Measurements from ENCODE around the gene PPP4R3A. TPM values are rescaled to one million over a fixed set of nuclear protein-coding genes. Genes with fewer than 3 reads are reported as not detected.

PPP4R3A gene
- total RNA-seq, 2 experiments from 2014 or later, result 84.7 to 119 TPM

DNA sequence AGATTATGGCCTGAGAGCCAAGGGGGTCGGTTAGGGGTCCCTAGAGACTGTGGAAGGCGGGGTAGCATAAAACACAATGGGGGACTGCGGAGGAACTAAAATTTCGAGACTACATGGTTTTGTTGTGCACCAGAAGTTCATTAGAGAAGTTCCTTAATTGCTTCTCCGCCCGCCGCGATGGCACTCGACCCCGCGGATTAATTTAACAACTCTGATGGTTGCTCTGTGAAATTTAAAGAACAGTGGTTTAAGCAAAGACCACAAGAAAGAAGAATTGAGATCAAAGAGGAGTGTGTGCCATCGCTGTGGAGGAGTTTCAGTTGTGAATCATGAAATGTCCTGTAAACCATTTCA lies 91.1 kb downstream of the PPP4R3A start:
- H3K4me3 ChIP-seq (ENCODE audit: low read depth, low read length, poor library complexity, severe bottlenecking), result peak overlapping the region; percentile 89
- CTCF ChIA-PET (ENCODE audit: unreplicated experiment), result interaction anchor here (0.6 to 1.3 kb wide), 3 partner anchors 64 to 459 kb away, joined by 3 to 5 read pairs (median 4); no protein-coding TSS in a partner anchor
- no peaks in the 10 kb centered on the region for H3K9me3 ChIP-seq (ENCODE audit: low read length)
- H3K9me2 ChIP-seq (ENCODE audit: insufficient read depth, low read length), result no peaks in the 10 kb centered on the region
- BruUV-seq (replicated peaks), result no TSS peak
- DNase-seq (ENCODE audit: low spot score), result no peak
- H2AFZ ChIP-seq (ENCODE audit: low read length), result peak overlapping the region; percentile 74; the same call in 1 of the 2 replicates
- no peak for TF ChIP-seq EZH2phosphoT487 (IDR thresholded peaks at IDR 0.05; ENCODE audit: borderline replicate concordance, low read depth, low read length)
- TF ChIP-seq, protein P1, sequence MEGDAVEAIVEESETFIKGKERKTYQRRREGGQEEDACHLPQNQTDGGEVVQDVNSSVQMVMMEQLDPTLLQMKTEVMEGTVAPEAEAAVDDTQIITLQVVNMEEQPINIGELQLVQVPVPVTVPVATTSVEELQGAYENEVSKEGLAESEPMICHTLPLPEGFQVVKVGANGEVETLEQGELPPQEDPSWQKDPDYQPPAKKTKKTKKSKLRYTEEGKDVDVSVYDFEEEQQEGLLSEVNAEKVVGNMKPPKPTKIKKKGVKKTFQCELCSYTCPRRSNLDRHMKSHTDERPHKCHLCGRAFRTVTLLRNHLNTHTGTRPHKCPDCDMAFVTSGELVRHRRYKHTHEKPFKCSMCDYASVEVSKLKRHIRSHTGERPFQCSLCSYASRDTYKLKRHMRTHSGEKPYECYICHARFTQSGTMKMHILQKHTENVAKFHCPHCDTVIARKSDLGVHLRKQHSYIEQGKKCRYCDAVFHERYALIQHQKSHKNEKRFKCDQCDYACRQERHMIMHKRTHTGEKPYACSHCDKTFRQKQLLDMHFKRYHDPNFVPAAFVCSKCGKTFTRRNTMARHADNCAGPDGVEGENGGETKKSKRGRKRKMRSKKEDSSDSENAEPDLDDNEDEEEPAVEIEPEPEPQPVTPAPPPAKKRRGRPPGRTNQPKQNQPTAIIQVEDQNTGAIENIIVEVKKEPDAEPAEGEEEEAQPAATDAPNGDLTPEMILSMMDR (conservative IDR thresholded peaks at IDR 0.05; ENCODE audit: low read length), result peak; percentile 10; the same call in 1 of the 2 replicates
- H3K36me3 ChIP-seq (ENCODE audit: insufficient read depth, low read length), result peaks cover 29% of the 10 kb centered on the region
- peaks cover 30% of the 10 kb centered on the region for H3K79me2 ChIP-seq (ENCODE audit: insufficient read depth, low read depth, low read length)
- peak overlapping the region; percentile 87 for H3K27ac ChIP-seq (ENCODE audit: low read depth, low read length, poor library complexity, severe bottlenecking)
- intact Hi-C loops (cut with micrococcal nuclease; ENCODE audit: unreplicated experiment), result loop anchor here (1.0 kb wide), 2 partner anchors 96 to 133 kb away; no protein-coding TSS in a partner anchor
- H4K20me1 ChIP-seq (ENCODE audit: insufficient read depth, low read length), result peaks cover 10% of the 10 kb centered on the region
- POLR2A ChIA-PET, result interaction anchor here (0.5 to 12.4 kb wide), 8 partner anchors 21 to 479 kb away, joined by 3 to 196 read pairs (median 4); no protein-coding TSS in a partner anchor
- peaks cover 26% of the 10 kb centered on the region for H3K4me1 ChIP-seq (ENCODE audit: insufficient read depth, low read length, poor library complexity, severe bottlenecking)
- peak overlapping the region; percentile 69 for H3K4me2 ChIP-seq (ENCODE audit: low read length)

DNA sequence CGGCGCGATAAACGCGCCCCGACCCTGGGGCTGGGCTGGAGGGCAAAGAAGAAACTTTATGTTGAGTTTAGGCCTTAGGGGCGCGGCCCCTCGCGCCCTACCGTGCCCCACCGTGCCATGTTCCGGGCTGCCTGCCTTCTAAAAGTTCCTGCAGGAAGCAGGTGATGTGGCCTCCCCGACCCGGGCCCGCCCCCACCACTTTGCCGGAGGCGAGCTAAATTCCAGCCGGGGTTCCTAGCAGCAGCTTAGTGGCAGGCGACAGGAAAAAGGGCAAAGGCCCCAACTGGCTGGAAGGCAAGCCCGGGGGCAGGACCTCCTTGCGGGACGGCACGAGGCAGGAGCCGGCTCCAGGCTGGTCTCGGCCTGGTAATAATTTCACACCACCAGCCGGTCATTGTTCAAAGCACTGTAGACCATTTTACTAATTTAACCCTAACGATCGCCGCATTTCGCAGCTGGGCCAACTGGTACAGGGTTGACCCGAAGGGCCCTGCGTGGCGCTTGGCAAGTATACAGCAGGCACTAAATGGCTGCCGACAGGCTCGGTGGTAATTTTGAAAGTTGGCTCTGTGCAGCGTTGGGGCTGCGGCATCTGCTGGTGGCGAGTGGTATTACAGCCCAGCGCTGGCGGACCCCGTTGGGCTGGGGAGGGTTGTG lies 91.6 kb downstream of the PPP4R3A start:
- CTCF ChIA-PET (ENCODE audit: unreplicated experiment), result interaction anchor here (0.6 to 1.3 kb wide), 5 partner anchors 64 to 459 kb away, joined by 3 to 5 read pairs (median 4); no protein-coding TSS in a partner anchor
- BruUV-seq (replicated peaks), result no TSS peak

More for the DNA sequence above, 91.6 kb downstream of the PPP4R3A start:
- H3K4me2 ChIP-seq (ENCODE audit: low read length), result peak overlapping the region; percentile 69
- peak; percentile 82 for DNase-seq (ENCODE audit: low spot score)
- peak overlapping the region; percentile 74; the same call in 1 of the 2 replicates for H2AFZ ChIP-seq (ENCODE audit: low read length)
- H3K9me3 ChIP-seq (ENCODE audit: low read length), result no peaks in the 10 kb centered on the region
- H3K4me3 ChIP-seq (ENCODE audit: low read depth, low read length, poor library complexity, severe bottlenecking), result peak overlapping the region; percentile 89
- intact Hi-C loops (cut with micrococcal nuclease; ENCODE audit: unreplicated experiment), result loop anchor here (1.0 kb wide), 3 partner anchors 95 to 241 kb away; no protein-coding TSS in a partner anchor
- peaks cover 32% of the 10 kb centered on the region for H3K4me1 ChIP-seq (ENCODE audit: insufficient read depth, low read length, poor library complexity, severe bottlenecking)
- H3K27ac ChIP-seq (ENCODE audit: low read depth, low read length, poor library complexity, severe bottlenecking), result peak overlapping the region; percentile 87
- H3K9me2 ChIP-seq (ENCODE audit: insufficient read depth, low read length), result no peaks in the 10 kb centered on the region
- peaks cover 15% of the 10 kb centered on the region for H4K20me1 ChIP-seq (ENCODE audit: insufficient read depth, low read length)
- H3K36me3 ChIP-seq (ENCODE audit: insufficient read depth, low read length), result peaks cover 34% of the 10 kb centered on the region
- POLR2A ChIA-PET, result interaction anchor here (0.5 to 12.4 kb wide), 6 partner anchors 20 to 65 kb away, joined by 3 to 196 read pairs (median 4); no protein-coding TSS in a partner anchor
- H3K79me2 ChIP-seq (ENCODE audit: insufficient read depth, low read depth, low read length), result peaks cover 36% of the 10 kb centered on the region
- TF ChIP-seq EZH2phosphoT487 (IDR thresholded peaks at IDR 0.05; ENCODE audit: borderline replicate concordance, low read depth, low read length), result no peak
- TF ChIP-seq, protein P1 (conservative IDR thresholded peaks at IDR 0.05; ENCODE audit: low read length), result peak; percentile 99

Data from OCI-LY7 (cell line).